Measurements from ENCODE around the gene CBX7. TPM values are rescaled to one million over a fixed set of nuclear protein-coding genes. Genes with fewer than 3 reads are reported as not detected.
"Not testable (repeated sequence)": the region's sequence is repeated elsewhere in the genome, so short reads cannot be mapped to it uniquely, and the experiment has no call there.

The CBX7 gene
- total and polyA plus RNA-seq, 8 donors, result 17.2 to 44.0 (median 25.1) TPM

DNA sequence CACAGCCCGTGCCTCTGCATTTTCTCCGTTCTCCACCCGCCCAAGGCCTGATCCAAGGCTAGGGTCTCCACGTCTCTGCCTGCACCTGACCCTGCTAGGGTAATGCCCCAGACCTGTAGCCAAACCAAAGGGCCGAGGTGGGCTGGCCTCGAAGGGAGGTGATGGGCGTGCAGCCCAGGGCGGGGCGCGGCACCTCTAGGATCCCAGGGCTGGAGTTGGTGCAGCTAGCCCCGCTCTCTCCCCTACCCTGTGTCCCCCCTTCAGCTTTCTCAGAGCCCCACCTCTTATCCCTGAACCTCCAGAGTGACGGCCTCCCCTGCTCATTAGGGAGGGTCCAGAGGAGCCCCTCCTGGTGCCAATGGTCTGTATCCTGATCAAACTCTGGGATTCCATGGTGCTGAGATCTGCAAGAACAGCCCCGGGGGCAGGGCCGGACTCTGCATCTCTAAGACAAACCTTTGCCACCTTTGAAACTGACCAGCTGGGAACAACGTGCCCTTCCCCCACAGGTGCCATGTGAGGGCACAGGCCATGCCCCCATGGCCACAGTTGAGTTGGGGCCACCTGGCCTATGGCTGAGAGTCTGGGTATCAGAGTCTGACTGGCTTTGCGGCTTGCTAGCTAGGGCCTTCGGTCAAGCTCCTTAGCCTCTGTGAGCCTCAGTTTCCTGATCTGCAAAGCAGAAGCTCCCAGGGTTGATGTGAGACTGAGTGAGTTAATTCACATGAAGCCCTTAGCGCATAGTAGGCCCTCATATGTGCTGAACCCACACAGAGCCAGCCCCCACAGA is 23.1 kb upstream of the CBX7 start:
- H3K4me3 ChIP-seq, result no peak overlapping the region
- peaks cover 8 to 15% (median 14%) of the 10 kb centered on the region in 3 donors for H3K4me1 ChIP-seq
- TF ChIP-seq, protein P1, sequence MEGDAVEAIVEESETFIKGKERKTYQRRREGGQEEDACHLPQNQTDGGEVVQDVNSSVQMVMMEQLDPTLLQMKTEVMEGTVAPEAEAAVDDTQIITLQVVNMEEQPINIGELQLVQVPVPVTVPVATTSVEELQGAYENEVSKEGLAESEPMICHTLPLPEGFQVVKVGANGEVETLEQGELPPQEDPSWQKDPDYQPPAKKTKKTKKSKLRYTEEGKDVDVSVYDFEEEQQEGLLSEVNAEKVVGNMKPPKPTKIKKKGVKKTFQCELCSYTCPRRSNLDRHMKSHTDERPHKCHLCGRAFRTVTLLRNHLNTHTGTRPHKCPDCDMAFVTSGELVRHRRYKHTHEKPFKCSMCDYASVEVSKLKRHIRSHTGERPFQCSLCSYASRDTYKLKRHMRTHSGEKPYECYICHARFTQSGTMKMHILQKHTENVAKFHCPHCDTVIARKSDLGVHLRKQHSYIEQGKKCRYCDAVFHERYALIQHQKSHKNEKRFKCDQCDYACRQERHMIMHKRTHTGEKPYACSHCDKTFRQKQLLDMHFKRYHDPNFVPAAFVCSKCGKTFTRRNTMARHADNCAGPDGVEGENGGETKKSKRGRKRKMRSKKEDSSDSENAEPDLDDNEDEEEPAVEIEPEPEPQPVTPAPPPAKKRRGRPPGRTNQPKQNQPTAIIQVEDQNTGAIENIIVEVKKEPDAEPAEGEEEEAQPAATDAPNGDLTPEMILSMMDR (IDR thresholded peaks at IDR 0.05), result no peak
- H3K36me3 ChIP-seq, result no peaks in the 10 kb centered on the region
- no peaks in the 10 kb centered on the region for H3K9me3 ChIP-seq
- peak overlapping the region; percentile 61 to 80 (median 63) for H3K27ac ChIP-seq
- 77 to 80% methylated on average over 15 to 18 of the region's 18 CpGs for WGBS, 2 donors
- FAIRE-seq, result no peak
- intact Hi-C loops (cut with DNase I), result loop anchor here (10.0 kb wide), 3 partner anchors 59 to 349 kb away; partner anchors contain the start of gene ATF4 (in 1 of the 3)
- ATAC-seq, result no peak
- no peaks in the 10 kb centered on the region for H3K27me3 ChIP-seq
- DNase-seq, result peak in 1 of 6 donors; percentile 17

DNA sequence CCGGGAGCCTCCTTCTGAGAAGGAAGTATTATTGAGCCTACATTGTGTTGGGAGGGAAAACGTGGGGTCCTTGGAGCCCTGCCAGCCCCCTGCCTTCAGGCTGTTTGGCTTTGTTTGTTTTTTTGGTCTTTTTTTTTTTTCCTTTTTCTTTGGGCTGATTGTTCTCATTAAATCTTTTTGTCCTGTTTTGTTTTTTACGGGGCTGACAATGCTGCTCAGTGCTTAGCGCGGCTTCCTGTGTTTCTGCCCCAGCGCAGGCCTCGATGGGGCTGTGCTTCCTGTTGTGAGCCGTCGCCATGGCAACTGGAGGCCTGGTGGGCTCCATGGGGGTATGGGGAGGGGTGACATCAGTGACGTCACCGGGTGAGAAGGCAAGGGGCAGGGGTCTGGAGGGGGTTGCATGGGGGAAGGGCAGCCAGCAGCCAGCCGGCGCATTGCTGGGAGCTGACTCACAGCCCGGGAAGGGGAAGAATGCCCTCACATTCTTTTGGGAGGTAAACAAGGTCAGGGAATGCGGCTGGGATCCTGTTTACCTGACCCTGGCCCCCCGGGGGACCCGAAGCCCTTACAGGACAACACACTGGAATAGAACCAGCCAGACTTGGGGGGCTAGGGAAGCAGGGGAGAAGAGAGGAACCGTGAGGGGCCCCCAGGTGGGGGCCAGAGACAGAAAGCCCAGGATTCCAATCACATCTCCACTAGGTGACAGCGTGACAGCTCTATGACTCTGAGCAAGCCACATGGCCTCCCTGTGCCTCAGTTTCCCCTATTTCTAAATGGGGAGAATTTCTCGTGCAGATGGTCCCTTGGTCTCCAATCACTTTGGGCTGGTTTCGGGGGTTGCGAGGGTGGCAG is 22.2 kb upstream of the CBX7 start:
- H3K27ac ChIP-seq, result peak overlapping the region; percentile 61 to 80 (median 63)
- ATAC-seq (peak; percentile 46 to 64 (median 56)), FAIRE-seq (no peak), DNase-seq (peak in 5 of 6 donors; percentile 58 to 84 (median 68))
- intact Hi-C loops (cut with DNase I), result loop anchor here (10.0 kb wide), 3 partner anchors 60 to 350 kb away; partner anchors contain the start of gene ATF4 (in 1 of the 3)
- no peak overlapping the region for H3K4me3 ChIP-seq
- peaks cover 8 to 15% (median 14%) of the 10 kb centered on the region in 3 donors for H3K4me1 ChIP-seq
- H3K36me3 ChIP-seq, result no peaks in the 10 kb centered on the region
- H3K27me3 ChIP-seq, result no peaks in the 10 kb centered on the region
- 40 to 42% methylated on average over 21 to 22 of the region's 22 CpGs for WGBS, 2 donors
- TF ChIP-seq, protein P1 (IDR thresholded peaks at IDR 0.05), result no peak
- no peaks in the 10 kb centered on the region for H3K9me3 ChIP-seq

DNA sequence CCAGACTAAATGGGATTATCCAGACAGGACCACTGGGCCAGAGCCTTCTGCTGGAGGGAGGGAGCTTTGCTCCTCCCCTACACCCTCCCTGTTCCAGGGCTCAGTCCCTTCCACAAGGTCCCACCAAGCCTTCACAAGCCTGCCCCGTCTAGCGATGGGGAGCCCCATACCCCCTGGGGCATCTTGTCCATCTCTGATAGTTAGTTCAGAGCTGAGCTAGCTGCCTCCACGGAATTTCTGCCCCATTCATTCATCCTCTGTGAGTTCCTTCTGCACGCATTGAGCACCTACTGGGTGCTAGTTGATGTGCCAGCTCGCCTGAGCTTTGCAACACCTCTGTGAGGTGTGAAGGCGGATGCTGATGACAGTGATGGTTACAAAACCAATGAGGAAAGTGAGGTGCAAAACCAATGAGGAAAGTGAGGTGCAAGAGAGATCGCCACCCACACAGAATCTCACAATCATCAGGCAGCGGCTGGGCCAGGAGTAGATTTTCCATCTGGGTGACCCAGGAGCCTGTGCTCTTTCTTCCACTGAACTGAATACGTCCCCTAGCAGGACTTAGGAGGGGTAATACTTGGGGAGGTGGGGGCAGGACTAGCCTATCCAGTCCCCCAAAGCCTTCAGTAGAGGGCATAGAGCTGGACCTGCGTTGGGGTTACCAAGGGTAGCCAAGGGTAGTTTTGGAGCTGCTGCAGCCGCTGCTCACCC is 21.5 kb upstream of the CBX7 start:
- FAIRE-seq (no peak), DNase-seq (no peak), ATAC-seq (no peak)
- Histone ChIP-seq H3K27me3 (no peaks in the 10 kb centered on the region), H3K27ac (peak overlapping the region; percentile 50 to 80 (median 62)), H3K9me3 (no peaks in the 10 kb centered on the region), H3K4me3 (no peak overlapping the region), H3K4me1 (peaks cover 8 to 15% (median 14%) of the 10 kb centered on the region in 3 donors), H3K36me3 (no peaks in the 10 kb centered on the region)
- WGBS, 2 donors, result 76% methylated on average over 11 of the region's 11 CpGs
- TF ChIP-seq, protein P1 (IDR thresholded peaks at IDR 0.05), result no peak
- intact Hi-C loops (cut with DNase I), result loop anchor here (10.0 kb wide), 3 partner anchors 61 to 351 kb away; partner anchors contain the start of gene ATF4 (in 1 of the 3)

GRCh38 chr22:39173050-39173706 is 20.7 kb upstream of the CBX7 start:
- intact Hi-C loops (cut with DNase I), result loop anchor here (10.0 kb wide), 3 partner anchors 62 to 352 kb away; partner anchors contain the start of gene ATF4 (in 1 of the 3)
- Histone ChIP-seq H3K4me3 (no peak overlapping the region), H3K36me3 (no peaks in the 10 kb centered on the region), H3K4me1 (peaks cover 8 to 15% (median 14%) of the 10 kb centered on the region in 3 donors), H3K9me3 (no peaks in the 10 kb centered on the region), H3K27ac (peak overlapping the region in 2 of 4 donors; percentile 64 to 80), H3K27me3 (no peaks in the 10 kb centered on the region)
- no peak for DNase-seq
- WGBS, 2 donors, result 75 to 78% methylated on average over 16 of the region's 16 CpGs
- no peak for ATAC-seq
- FAIRE-seq, result no peak
- TF ChIP-seq, protein P1 (IDR thresholded peaks at IDR 0.05), result no peak

- not testable (repeated sequence) for H3K4me3 ChIP-seq, H3K27me3 ChIP-seq, H3K36me3 ChIP-seq, DNase-seq, ATAC-seq, FAIRE-seq, H3K9me3 ChIP-seq, H3K27ac ChIP-seq
- intact Hi-C loops (cut with DNase I), result loop anchor here (10.0 kb wide), 3 partner anchors 62 to 352 kb away; partner anchors contain the start of gene ATF4 (in 1 of the 3)
- WGBS, 2 donors, result 91 to 96% methylated on average over 11 of the region's 11 CpGs
- peaks cover 8 to 15% (median 14%) of the 10 kb centered on the region in 3 donors for H3K4me1 ChIP-seq
Measured at GRCh38 chr22:39172265-39173049, 20.0 kb upstream of the CBX7 start.
